ACC112 (cell line): ENCODE measurements around the gene SCGB1D4.

ENCODE experiments used
- H2AFZ ChIP-seq: fragments of 200-600 bp; sonication (generic); one replicate; pipeline ENCODE4 v1.6.0; 2017; ENCODE audit warnings: antibody characterized with exemption, low read length; ENCODE audit not compliant: unreplicated experiment
- H3K27ac ChIP-seq: fragments of 200-600 bp; sonication (generic); 2 replicates; pipeline ENCODE4 v1.5.1; 2014; ENCODE audit warnings: low read depth, mild to moderate bottlenecking, antibody characterized with exemption, low read length, moderate library complexity
- H3K27me3 ChIP-seq: fragments of 200-600 bp; sonication (generic); 2 replicates; pipeline ENCODE4 v1.6.1; 2014; ENCODE audit warnings: mild to moderate bottlenecking, antibody characterized with exemption, low read length, moderate library complexity, mixed read lengths; ENCODE audit not compliant: insufficient read depth
- H3K36me3 ChIP-seq: fragments of 200-600 bp; sonication (generic); 2 replicates; pipeline ENCODE4 v1.6.1; 2016; ENCODE audit warnings: mild to moderate bottlenecking, antibody characterized with exemption, low read length, moderate library complexity, mixed read lengths; ENCODE audit not compliant: insufficient read depth
- H3K4me1 ChIP-seq: fragments of 200-600 bp; sonication (generic); one replicate; pipeline ENCODE4 v1.6.1; 2016; ENCODE audit warnings: low read length, mixed read lengths; ENCODE audit not compliant: insufficient read depth, unreplicated experiment, control insufficient read depth
- H3K4me3 ChIP-seq: fragments of 200-600 bp; sonication (generic); 2 replicates; pipeline ENCODE4 v1.5.1; 2014; ENCODE audit warnings: mild to moderate bottlenecking, low read depth, low read length
- H3K79me2 ChIP-seq: fragments of 200-600 bp; sonication (generic); one replicate; pipeline ENCODE4 v1.6.0; 2016; ENCODE audit warnings: low read length; ENCODE audit not compliant: control insufficient read depth, unreplicated experiment, insufficient read depth

Gene SCGB1D4

DNA sequence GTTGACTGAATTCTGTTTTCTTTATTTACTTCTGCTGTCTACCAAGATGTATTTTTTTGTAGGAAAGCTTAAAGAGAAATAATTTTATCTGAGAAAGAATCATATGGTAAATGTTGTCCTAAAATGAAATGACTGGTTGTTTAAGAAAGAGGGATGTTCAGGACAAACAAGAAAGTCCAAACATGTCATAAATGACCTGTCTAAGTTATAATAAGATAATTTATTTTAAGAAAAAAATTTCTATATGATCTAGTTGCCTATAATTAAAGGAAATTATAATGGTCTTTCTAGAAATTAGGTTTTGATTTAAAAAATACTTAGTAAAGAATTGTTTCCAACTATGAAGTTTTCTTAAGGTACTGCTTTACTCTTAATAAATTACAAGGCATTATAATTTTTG lies 18.4 kb downstream of the SCGB1D4 start:
- Histone ChIP-seq H3K79me2 (no peaks in the 10 kb centered on the region), H2AFZ (no peak overlapping the region), H3K4me1 (no peaks in the 10 kb centered on the region)

DNA sequence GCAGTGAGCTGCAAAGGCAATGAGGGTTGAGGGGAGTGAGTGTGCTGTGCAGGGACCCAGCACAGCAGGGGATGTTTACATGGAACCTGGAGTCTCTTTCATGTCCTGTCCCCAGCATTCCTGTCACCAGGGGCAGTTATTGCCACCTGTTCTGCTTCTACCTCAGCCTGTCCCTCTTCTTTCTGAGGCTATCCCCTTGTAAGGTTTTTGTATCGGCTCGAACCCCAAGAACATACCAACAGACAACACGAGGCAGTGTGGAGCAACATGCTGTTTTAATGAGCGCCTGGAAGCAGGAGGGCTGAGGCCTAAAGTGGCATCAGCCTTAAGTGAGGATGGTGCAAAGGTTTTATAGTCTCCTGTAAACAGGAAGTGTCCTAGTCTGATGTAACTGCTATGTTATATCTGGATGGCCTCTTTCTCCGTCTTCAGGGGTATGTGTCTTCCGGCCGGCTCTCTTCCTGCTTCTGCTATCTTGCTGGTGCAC lies 25.0 kb downstream of the SCGB1D4 start:
- no peak overlapping the region for H2AFZ ChIP-seq
- H3K4me3 ChIP-seq, result no peak overlapping the region
- no peaks in the 10 kb centered on the region for H3K4me1 ChIP-seq
- no peaks in the 10 kb centered on the region for H3K79me2 ChIP-seq
- H3K27me3 ChIP-seq, result peaks cover 33% of the 10 kb centered on the region
- H3K36me3 ChIP-seq, result no peaks in the 10 kb centered on the region
- H3K27ac ChIP-seq, result no peak overlapping the region

More for the DNA sequence above, 18.4 kb downstream of the SCGB1D4 start:
- Histone ChIP-seq H3K27me3 (peaks cover 22% of the 10 kb centered on the region), H3K4me3 (no peak overlapping the region), H3K27ac (no peak overlapping the region), H3K36me3 (no peaks in the 10 kb centered on the region)

DNA sequence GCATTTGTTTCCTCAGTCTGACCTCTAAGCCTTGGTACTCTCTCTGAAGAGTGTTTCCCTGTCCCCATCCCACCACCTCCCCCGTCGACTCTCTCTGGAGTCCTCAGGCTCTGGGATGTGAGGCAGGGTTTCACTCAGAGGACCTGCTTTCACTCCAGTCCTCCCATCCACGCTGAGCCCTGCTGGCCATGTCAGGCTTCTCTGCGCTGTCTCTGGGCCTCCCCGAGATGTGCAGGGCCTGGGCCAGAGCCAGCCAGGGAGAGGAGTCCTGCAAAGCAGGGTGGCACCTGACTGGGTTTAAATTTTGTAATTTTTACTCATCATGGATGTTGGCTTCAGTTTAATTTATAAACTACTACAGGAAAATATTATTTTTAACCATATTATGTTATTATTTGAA lies 25.6 kb downstream of the SCGB1D4 start:
- Histone ChIP-seq H3K4me3 (no peak overlapping the region), H3K27ac (no peak overlapping the region), H3K36me3 (no peaks in the 10 kb centered on the region), H2AFZ (no peak overlapping the region), H3K79me2 (no peaks in the 10 kb centered on the region), H3K4me1 (no peaks in the 10 kb centered on the region), H3K27me3 (peaks cover 33% of the 10 kb centered on the region)

DNA sequence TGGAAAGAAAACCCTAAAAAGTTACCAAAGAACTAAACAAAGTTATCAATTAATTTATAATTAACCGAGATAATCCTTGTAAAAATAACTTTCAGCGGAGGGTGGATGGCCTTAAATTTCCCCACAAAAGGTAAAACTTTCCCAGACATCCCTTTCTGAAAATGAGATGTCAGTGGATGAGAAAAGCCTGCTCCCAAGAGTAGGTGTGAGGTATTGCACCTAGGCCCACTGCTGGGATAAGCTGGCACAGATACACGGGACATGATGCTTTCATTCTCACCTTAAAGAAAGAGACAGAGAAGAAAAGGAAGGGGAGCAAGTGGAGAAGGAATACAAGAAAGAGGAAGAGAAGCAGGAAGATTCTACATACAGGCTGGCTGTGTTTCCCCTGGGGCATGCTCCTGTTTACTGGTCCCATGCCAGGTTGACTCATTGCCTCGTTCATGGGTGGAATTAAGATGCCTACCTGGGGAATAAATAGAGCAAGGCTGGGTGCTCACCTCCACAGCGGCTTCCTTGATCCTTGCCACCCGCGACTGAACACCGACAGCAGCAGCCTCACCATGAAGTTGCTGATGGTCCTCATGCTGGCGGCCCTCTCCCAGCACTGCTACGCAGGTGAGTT lies 29.1 kb downstream of the SCGB1D4 start, which contains the start of gene SCGB2A2:
Gene SCGB2A2, plus strand, starts transcription at position 505 of the 625 bp plus-strand sequence. Its CDS starts 59 bp downstream, at position 564.
- Histone ChIP-seq H3K79me2 (no peaks in the 10 kb centered on the region), H3K27me3 (peaks cover 33% of the 10 kb centered on the region), H3K36me3 (no peaks in the 10 kb centered on the region), H3K27ac (no peak within 1 kb of the TSS), H3K4me3 (no peak within 1 kb of the TSS), H2AFZ (no peak within 1 kb of the TSS), H3K4me1 (peaks cover 18% of the 10 kb centered on the region)

DNA sequence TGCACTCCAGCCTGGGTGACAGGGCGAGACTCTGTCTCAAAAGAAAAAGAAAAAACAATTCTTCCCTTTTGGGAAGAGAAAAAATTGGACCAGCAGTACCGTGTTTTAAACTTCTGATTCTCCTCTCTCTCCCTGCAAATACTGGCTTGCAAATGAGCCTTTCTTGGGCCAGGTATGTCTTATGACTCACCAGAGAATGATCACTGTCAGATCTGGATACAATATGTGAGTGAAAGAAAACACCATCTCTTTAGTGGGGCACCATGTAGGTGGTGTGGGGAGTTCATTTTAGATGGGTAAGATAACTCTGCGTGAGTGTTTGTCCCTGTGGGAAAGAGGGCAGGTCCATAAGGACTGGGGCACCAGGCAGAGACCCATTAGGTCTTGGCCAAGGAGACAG lies 31.3 kb downstream of the SCGB1D4 start:
- Histone ChIP-seq H3K4me3 (no peak overlapping the region), H3K27me3 (peaks cover 27% of the 10 kb centered on the region), H2AFZ (no peak overlapping the region)

DNA sequence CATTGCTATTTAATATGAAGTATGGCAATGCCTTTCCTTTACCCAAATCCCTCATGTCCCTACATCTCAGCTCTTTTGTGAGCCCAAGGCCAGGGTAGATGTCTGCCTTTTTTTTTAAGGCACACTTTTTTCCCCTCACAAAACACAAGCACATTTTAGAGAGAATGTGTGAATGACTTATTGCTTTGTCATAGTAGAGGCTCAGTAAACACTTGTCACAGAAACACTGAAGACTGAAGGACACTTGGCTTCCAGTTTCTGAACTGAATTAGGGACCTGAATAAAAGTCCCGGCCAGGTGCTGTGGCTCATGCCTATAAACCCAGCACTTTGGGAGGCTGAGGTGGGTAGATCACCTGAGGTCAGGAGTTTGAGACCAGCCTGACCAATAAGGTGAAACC lies 31.8 kb downstream of the SCGB1D4 start:
- H3K4me1 ChIP-seq, result peaks cover 34% of the 10 kb centered on the region
- no peak overlapping the region for H3K4me3 ChIP-seq
- no peak overlapping the region for H2AFZ ChIP-seq
- H3K36me3 ChIP-seq, result no peaks in the 10 kb centered on the region
- H3K79me2 ChIP-seq, result no peaks in the 10 kb centered on the region
- peaks cover 23% of the 10 kb centered on the region for H3K27me3 ChIP-seq
- no peak overlapping the region for H3K27ac ChIP-seq

More for the DNA sequence above, 31.3 kb downstream of the SCGB1D4 start:
- no peaks in the 10 kb centered on the region for H3K79me2 ChIP-seq
- peaks cover 34% of the 10 kb centered on the region for H3K4me1 ChIP-seq
- H3K36me3 ChIP-seq, result no peaks in the 10 kb centered on the region
- H3K27ac ChIP-seq, result no peak overlapping the region

DNA sequence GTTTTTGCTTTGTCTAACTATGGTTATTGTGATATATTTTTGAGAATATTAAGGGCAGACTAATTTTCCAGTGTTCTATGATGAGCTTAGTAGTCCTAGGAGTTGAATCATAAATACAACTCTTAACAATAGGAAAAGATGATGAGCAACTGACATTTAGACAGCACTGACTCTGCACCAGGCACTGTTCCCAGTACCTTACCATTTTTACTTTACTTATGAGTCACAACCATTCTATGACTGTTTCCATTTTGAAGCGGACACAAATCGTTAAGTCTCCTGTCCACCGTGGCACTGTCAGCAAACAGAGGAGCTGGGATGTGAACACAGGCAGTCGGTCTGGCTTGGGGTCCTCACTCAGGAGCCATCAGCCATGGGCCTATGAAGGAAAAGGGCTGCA lies 32.3 kb downstream of the SCGB1D4 start:
- Histone ChIP-seq H3K4me3 (no peak overlapping the region), H2AFZ (no peak overlapping the region), H3K27ac (0 out of 2 replicates have a peak overlapping the region, but pooled peaks have one; percentile 5), H3K79me2 (no peaks in the 10 kb centered on the region), H3K4me1 (peaks cover 34% of the 10 kb centered on the region), H3K36me3 (no peaks in the 10 kb centered on the region), H3K27me3 (peaks cover 22% of the 10 kb centered on the region)

DNA sequence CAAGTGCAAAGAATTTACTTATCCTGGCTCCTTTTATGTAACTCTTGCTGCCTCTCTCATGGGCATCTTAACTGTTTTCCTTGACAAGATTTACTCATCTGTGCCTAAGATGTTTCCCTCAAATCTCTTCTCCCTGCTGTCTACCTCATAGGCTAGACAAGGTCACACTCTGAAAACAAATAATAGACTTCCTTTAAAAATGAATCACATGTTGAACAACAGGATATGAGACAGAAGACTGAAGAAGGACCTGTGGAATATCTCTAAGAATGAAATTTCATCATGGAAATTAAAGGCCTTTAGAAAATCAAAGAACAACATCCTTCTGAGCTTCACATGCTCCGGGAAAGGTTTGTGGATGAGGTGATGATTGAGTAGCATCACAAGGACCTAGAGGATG lies 34.9 kb downstream of the SCGB1D4 start:
- peaks cover 23% of the 10 kb centered on the region for H3K27me3 ChIP-seq
- no peaks in the 10 kb centered on the region for H3K79me2 ChIP-seq
- peak overlapping the region; percentile 23; the same call in 1 of the 2 replicates for H3K27ac ChIP-seq
- no peaks in the 10 kb centered on the region for H3K36me3 ChIP-seq
- no peak overlapping the region for H2AFZ ChIP-seq
- H3K4me3 ChIP-seq, result no peak overlapping the region
- H3K4me1 ChIP-seq, result peaks cover 34% of the 10 kb centered on the region

DNA sequence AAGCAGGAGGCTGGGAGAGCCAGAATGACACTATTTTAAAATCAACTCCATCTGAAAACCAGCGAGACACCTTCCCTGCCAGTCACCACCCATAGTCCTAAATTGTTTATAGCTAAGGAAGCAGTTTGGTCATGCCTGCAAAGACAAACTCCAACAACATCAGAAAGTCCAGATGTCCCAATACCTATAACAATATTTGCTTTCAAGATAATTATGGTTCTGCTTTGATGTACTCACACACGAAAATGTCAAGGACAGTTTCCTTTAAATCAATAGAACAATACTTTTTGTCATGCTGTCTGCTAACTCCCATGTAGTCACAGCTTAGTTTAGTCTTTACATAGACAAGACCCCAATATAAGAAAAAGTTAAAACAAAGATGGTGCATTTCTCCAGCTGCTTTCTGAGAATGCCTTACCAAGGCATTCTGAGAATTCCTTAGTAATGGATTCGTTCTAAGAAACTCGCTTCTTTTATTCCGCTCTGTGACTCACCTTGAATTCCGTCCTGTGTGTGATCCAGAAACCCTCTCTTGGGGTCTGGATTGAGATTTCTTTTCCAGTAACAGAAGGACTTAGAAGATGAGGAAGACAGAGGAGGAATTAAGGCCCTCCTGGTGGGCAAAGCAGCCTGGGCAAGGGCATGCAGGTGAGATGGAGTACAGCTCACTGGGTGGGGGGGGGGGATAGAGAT lies 38.5 kb downstream of the SCGB1D4 start:
- peaks cover 25% of the 10 kb centered on the region for H3K4me1 ChIP-seq
- peaks cover 45% of the 10 kb centered on the region for H3K27me3 ChIP-seq
- no peak overlapping the region for H3K27ac ChIP-seq
- no peaks in the 10 kb centered on the region for H3K36me3 ChIP-seq
- no peak overlapping the region for H3K4me3 ChIP-seq
- no peak overlapping the region for H2AFZ ChIP-seq
- no peaks in the 10 kb centered on the region for H3K79me2 ChIP-seq

DNA sequence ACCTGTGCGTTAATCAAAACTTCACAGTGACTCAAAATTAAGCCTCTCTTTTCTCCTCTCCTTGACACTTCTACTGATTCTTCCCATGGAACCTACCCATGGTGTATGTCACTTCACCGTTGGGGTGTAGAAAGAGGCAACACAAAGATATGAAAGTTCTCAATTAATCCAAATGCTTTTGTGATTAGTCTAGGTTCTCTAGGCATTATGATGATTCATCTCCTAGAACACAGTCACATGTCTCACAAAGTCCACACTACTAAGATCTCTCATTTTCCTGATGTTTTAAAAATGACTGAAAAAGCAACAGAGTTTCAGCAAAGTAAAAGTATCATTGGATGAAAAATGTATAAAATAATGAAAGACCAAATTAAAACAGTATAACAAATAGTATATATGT lies 42.6 kb downstream of the SCGB1D4 start:
- H3K4me1 ChIP-seq, result peaks cover 6% of the 10 kb centered on the region
- H3K36me3 ChIP-seq, result no peaks in the 10 kb centered on the region
- no peak overlapping the region for H2AFZ ChIP-seq
- no peak overlapping the region for H3K4me3 ChIP-seq
- no peaks in the 10 kb centered on the region for H3K79me2 ChIP-seq
- H3K27me3 ChIP-seq, result peaks cover 53% of the 10 kb centered on the region
- H3K27ac ChIP-seq, result no peak overlapping the region
